Measurements from ENCODE around the gene PEX14. TPM values are rescaled to one million over a fixed set of nuclear protein-coding genes. Genes with fewer than 3 reads are reported as not detected.

The PEX14 gene
- total RNA-seq, 1 donor from 2014 or later, result 17.8 TPM

DNA sequence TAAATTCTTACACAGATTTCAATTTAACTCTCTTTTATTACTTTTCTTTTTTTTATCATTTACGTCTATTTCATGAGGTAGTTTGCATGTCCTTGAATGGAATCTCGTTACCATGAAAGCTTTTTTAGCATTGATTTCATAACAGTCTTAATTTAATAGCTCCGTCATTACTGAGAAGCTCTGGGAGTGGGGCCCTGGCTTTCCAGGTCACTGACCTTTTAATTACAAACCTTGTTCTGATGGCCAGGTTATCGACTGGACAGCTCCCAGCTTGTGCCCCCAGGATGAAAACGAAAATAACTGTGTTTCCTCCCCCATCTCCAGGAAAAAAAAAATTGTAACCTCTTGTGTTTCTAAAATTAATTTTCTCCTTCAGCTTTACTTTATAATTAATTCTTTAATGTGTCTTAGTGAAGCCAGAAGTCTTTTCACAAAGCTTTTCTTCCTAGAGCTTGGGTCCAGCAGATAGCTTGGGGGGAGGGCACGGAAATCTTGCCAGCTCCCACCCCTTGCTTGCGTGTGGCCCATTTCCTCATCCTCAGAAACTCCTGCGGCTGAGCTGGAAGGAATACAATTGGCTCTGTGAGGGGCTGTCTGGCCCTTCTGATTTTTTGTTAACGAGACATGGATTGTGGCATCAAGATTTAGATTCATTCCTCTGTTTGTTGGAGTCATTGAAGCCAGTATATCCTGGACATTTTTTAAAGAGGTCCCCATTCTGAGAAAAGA lies 65.7 kb downstream of the PEX14 start:
- ChIA-PET CTCF (no interaction called here), POLR2A (interaction anchor here (0.7 kb wide), 1 partner anchor 40 kb away, joined by 3 read pairs; no protein-coding TSS in a partner anchor)
- H3K36me3 Mint-ChIP-seq (ENCODE audit: low read depth), result peaks cover 66% of the 10 kb centered on the region
- no peak for ATAC-seq (ENCODE audit: low read depth)
- no peaks in the 10 kb centered on the region for H3K27me3 Mint-ChIP-seq
- H3K4me3 Mint-ChIP-seq, result no peak overlapping the region
- no peak for DNase-seq
- H3K27ac Mint-ChIP-seq, result no peak overlapping the region
- H3K9me3 Mint-ChIP-seq, result no peaks in the 10 kb centered on the region
- intact Hi-C loops (cut with micrococcal nuclease), result no loop called here
- H3K4me1 Mint-ChIP-seq, result no peaks in the 10 kb centered on the region
- TF ChIP-seq, protein P1, sequence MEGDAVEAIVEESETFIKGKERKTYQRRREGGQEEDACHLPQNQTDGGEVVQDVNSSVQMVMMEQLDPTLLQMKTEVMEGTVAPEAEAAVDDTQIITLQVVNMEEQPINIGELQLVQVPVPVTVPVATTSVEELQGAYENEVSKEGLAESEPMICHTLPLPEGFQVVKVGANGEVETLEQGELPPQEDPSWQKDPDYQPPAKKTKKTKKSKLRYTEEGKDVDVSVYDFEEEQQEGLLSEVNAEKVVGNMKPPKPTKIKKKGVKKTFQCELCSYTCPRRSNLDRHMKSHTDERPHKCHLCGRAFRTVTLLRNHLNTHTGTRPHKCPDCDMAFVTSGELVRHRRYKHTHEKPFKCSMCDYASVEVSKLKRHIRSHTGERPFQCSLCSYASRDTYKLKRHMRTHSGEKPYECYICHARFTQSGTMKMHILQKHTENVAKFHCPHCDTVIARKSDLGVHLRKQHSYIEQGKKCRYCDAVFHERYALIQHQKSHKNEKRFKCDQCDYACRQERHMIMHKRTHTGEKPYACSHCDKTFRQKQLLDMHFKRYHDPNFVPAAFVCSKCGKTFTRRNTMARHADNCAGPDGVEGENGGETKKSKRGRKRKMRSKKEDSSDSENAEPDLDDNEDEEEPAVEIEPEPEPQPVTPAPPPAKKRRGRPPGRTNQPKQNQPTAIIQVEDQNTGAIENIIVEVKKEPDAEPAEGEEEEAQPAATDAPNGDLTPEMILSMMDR (IDR thresholded peaks at IDR 0.05), result no peak

DNA sequence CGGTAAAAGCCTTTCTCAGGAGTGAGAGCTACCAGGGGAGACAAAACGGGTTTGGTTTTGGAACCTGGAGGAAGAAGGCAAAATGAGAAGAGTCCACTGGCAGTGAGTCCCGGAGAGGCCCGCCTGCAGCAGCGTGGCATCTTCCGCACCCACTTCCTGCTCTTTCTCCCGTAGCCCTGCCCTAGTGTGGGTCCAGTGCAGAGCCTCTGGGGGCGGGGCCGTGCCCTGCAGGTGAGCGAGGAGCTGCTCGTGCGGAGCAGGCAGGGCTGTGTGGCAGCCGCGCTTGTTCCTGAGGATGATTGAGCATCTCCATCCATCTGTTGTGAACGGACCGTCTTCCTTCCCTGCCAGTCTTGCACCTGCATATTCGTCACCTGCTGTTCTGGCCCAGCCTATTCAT lies 66.5 kb downstream of the PEX14 start:
- intact Hi-C loops (cut with micrococcal nuclease), result no loop called here
- Mint-ChIP-seq H3K4me3 (no peak overlapping the region), H3K9me3 (no peaks in the 10 kb centered on the region)

DNA sequence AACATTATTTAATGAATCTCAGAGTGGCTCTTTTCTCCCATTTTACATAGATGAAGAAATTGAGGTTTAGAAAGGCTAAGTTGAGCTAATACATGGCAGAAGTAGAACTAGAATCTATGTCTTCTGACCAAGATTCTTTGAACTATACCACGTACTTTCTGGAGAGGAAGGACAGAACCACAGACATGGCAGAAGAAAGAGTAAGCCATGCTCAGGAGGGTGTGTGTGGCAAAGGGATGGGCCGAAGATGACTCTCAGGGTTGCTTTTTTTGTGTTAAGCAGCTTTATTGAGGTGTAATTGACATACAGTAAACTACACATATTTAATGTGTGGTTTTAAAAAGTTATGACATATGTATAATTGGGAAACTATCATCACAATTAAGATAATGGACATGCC lies 69.5 kb downstream of the PEX14 start:
- ATAC-seq (ENCODE audit: low read depth) (no peak), DNase-seq (no peak)
- no peak overlapping the region for H3K4me3 Mint-ChIP-seq
- H3K27me3 Mint-ChIP-seq, result no peaks in the 10 kb centered on the region
- ChIA-PET CTCF (no interaction called here), POLR2A (no interaction called here)
- peaks cover 45% of the 10 kb centered on the region for H3K36me3 Mint-ChIP-seq (ENCODE audit: low read depth)
- TF ChIP-seq, protein P1 (IDR thresholded peaks at IDR 0.05), result no peak
- no peaks in the 10 kb centered on the region for H3K4me1 Mint-ChIP-seq
- H3K27ac Mint-ChIP-seq, result no peak overlapping the region
- H3K9me3 Mint-ChIP-seq, result no peaks in the 10 kb centered on the region
- intact Hi-C loops (cut with micrococcal nuclease), result no loop called here

More for the DNA sequence above, 66.5 kb downstream of the PEX14 start:
- DNase-seq (no peak), ATAC-seq (ENCODE audit: low read depth) (no peak)
- POLR2A ChIA-PET, result no interaction called here
- no peaks in the 10 kb centered on the region for H3K27me3 Mint-ChIP-seq
- CTCF ChIA-PET, result no interaction called here
- no peak overlapping the region for H3K27ac Mint-ChIP-seq
- TF ChIP-seq, protein P1 (IDR thresholded peaks at IDR 0.05), result no peak
- no peaks in the 10 kb centered on the region for H3K4me1 Mint-ChIP-seq
- peaks cover 60% of the 10 kb centered on the region for H3K36me3 Mint-ChIP-seq (ENCODE audit: low read depth)

DNA sequence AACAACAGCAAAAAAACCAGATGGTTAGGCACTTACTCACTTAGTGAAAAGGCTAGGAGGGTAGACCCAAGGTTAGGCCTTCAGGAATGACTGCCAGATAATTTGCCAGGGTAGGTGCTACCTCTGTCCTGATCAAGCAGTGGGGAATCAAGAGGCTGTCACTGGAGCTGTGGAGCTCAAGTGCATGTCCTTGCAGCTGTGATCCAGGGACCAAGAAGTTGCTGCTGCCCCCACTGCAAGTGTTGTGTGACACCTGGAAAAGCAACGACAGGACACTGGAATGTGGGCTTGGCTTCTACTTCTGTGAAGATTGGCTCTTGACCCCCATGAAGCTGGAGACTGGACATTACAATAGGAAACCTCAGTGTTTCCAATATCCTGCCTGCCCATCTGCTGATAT lies 72.1 kb downstream of the PEX14 start:
- H3K9me3 Mint-ChIP-seq, result no peaks in the 10 kb centered on the region
- TF ChIP-seq, protein P1 (IDR thresholded peaks at IDR 0.05), result no peak
- peaks cover 35% of the 10 kb centered on the region for H3K36me3 Mint-ChIP-seq (ENCODE audit: low read depth)
- no peaks in the 10 kb centered on the region for H3K4me1 Mint-ChIP-seq
- no peaks in the 10 kb centered on the region for H3K27me3 Mint-ChIP-seq
- DNase-seq (no peak), ATAC-seq (ENCODE audit: low read depth) (no peak)
- intact Hi-C loops (cut with micrococcal nuclease), result no loop called here
- POLR2A ChIA-PET, result no interaction called here
- no peak overlapping the region for H3K4me3 Mint-ChIP-seq
- H3K27ac Mint-ChIP-seq, result no peak overlapping the region
- CTCF ChIA-PET, result no interaction called here

DNA sequence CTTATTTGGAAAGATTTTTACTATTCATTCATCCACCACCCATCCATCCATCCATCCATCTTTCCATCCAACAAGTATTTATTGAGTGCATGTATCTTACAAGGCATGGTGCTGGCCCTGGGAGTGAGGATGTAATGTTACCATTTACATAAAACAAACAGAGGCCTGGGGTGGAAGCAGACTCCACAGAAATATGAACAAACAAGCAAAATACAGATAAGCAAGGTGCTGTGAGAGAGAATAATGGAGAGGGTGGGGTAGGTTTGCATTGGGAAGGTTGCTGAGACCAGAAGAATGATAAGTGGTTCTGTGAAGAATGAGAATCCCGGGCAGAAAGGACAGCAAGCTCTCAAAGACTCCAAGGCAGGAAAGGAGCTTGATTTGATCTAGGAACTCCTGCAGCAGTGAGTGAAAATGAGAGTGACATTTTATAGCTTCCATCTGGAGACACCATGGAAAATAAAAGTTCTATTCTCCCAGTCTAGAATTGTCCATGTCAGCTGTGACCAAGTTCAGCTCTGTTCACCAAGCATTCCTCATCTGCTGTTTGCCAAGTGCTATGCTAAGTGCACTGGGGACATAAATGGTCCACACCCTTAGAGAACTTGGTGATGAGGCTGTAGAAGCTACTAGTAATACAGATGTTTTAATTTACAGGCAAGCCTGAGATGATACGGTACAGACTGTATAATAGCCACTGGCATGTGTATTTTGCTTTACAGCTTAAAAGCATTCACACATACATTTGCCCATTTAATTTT lies 75.3 kb downstream of the PEX14 start:
- intact Hi-C loops (cut with micrococcal nuclease), result no loop called here
- POLR2A ChIA-PET, result no interaction called here
- TF ChIP-seq, protein P1 (IDR thresholded peaks at IDR 0.05), result no peak
- Mint-ChIP-seq H3K4me3 (no peak overlapping the region), H3K27me3 (no peaks in the 10 kb centered on the region), H3K27ac (no peak overlapping the region), H3K4me1 (peaks cover 4% of the 10 kb centered on the region), H3K9me3 (no peaks in the 10 kb centered on the region), H3K36me3 (ENCODE audit: low read depth) (peaks cover 16% of the 10 kb centered on the region)
- no peak for ATAC-seq (ENCODE audit: low read depth)
- CTCF ChIA-PET, result interaction anchor here (1.4 kb wide), 1 partner anchor 43 kb away, joined by 3 read pairs; no protein-coding TSS in a partner anchor
- DNase-seq, result no peak
